ENCODE data around the gene RNF31. TPM values are rescaled to one million over a fixed set of nuclear protein-coding genes. Genes with fewer than 3 reads are reported as not detected.

RNF31 gene
- total and polyA plus RNA-seq, 2 of the 13 experiments (the other 11 are each of a cell fraction or from before 2014, with no cell fraction given) = 48.2 to 86.8 TPM

DNA sequence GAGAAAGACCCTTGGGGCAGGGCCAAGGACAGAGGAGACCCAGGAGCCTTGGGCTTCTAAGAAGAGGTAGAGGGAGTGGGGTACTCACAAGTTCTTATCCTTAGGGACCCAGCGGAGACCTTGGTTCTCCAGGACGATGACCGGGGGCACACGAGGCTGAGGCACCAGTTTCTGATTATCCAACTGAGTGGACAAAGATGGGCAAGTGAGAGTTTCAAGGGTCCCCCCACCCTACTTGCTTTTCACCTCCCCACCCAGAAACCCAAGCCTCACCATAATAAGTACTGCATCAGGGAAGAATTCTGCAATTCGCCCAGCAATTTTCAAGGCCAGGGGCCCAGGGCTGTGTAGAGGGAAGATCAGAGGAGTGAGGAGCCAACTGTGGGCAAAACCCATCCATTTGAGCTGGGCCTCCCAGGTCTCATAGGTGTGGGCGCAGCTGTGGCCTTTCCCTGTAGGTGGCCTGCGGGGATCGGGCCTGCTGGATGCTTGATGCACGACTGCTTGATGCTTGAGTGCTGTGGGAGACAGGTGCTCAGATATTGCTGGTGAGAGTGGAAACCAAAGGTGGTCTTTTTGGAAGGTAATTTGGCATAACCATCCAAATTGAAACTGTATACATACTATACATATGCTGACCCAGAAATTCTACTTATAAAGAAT, 7.9 kb upstream of the RNF31 start (continued):
- TF ChIP-seq, protein P1, sequence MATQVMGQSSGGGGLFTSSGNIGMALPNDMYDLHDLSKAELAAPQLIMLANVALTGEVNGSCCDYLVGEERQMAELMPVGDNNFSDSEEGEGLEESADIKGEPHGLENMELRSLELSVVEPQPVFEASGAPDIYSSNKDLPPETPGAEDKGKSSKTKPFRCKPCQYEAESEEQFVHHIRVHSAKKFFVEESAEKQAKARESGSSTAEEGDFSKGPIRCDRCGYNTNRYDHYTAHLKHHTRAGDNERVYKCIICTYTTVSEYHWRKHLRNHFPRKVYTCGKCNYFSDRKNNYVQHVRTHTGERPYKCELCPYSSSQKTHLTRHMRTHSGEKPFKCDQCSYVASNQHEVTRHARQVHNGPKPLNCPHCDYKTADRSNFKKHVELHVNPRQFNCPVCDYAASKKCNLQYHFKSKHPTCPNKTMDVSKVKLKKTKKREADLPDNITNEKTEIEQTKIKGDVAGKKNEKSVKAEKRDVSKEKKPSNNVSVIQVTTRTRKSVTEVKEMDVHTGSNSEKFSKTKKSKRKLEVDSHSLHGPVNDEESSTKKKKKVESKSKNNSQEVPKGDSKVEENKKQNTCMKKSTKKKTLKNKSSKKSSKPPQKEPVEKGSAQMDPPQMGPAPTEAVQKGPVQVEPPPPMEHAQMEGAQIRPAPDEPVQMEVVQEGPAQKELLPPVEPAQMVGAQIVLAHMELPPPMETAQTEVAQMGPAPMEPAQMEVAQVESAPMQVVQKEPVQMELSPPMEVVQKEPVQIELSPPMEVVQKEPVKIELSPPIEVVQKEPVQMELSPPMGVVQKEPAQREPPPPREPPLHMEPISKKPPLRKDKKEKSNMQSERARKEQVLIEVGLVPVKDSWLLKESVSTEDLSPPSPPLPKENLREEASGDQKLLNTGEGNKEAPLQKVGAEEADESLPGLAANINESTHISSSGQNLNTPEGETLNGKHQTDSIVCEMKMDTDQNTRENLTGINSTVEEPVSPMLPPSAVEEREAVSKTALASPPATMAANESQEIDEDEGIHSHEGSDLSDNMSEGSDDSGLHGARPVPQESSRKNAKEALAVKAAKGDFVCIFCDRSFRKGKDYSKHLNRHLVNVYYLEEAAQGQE (IDR thresholded peaks at IDR 0.05; ENCODE audit: borderline replicate concordance in 1 of 2, low read depth in 1 of 2, low read length in 2 of 2) = no peak
- no peak for TF ChIP-seq DZIP1 (CRISPR knock-in tag; IDR thresholded peaks at IDR 0.05)
- TF ChIP-seq GZF1 (CRISPR knock-in tag; IDR thresholded peaks at IDR 0.05) = no peak
- no peak for TF ChIP-seq PBX3 (CRISPR knock-in tag; IDR thresholded peaks at IDR 0.05; ENCODE audit: borderline replicate concordance)
- TF ChIP-seq, protein P2, sequence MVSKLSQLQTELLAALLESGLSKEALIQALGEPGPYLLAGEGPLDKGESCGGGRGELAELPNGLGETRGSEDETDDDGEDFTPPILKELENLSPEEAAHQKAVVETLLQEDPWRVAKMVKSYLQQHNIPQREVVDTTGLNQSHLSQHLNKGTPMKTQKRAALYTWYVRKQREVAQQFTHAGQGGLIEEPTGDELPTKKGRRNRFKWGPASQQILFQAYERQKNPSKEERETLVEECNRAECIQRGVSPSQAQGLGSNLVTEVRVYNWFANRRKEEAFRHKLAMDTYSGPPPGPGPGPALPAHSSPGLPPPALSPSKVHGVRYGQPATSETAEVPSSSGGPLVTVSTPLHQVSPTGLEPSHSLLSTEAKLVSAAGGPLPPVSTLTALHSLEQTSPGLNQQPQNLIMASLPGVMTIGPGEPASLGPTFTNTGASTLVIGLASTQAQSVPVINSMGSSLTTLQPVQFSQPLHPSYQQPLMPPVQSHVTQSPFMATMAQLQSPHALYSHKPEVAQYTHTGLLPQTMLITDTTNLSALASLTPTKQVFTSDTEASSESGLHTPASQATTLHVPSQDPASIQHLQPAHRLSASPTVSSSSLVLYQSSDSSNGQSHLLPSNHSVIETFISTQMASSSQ (IDR thresholded peaks at IDR 0.05; ENCODE audit: low read depth) = no peak
- TF ChIP-seq, protein P2 (CRISPR knock-in tag; IDR thresholded peaks at IDR 0.05; ENCODE audit: borderline replicate concordance) = 0 out of 2 replicates have a peak, but pooled peaks have one; percentile 32
- TF ChIP-seq ZNF501 (CRISPR knock-in tag; IDR thresholded peaks at IDR 0.05) = no peak
- TF ChIP-seq CAMTA2 (CRISPR knock-in tag; IDR thresholded peaks at IDR 0.05; ENCODE audit: borderline replicate concordance) = peak; percentile 76; the same call in 1 of the 2 replicates
- TF ChIP-seq ZNF281 (CRISPR knock-in tag; IDR thresholded peaks at IDR 0.05; ENCODE audit: borderline replicate concordance) = 0 out of 2 replicates have a peak, but pooled peaks have one; percentile 38
- TF ChIP-seq, protein P3, sequence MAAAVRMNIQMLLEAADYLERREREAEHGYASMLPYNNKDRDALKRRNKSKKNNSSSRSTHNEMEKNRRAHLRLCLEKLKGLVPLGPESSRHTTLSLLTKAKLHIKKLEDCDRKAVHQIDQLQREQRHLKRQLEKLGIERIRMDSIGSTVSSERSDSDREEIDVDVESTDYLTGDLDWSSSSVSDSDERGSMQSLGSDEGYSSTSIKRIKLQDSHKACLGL (CRISPR knock-in tag; IDR thresholded peaks at IDR 0.05) = no peak
- no peak for TF ChIP-seq ZNF251 (CRISPR knock-in tag; IDR thresholded peaks at IDR 0.05)
- no peak for TF ChIP-seq TOE1 (CRISPR knock-in tag; IDR thresholded peaks at IDR 0.05)

Measured in HepG2 (cell line).